GM12878 (cell line): ENCODE results near the gene OR4C11. TPM values are rescaled to one million over a fixed set of nuclear protein-coding genes. Genes with fewer than 3 reads are reported as not detected.
A peak's percentile ranks its signal among the peaks of the same experiment; 100 is the strongest.

Source experiments
- ATAC-seq: fragments of 200-7000 bp; cut with Tn5 transposase; 3 replicates; pipeline ENCODE4 v1.9.1; 2020; ENCODE audit warnings: mild to moderate bottlenecking, moderate library complexity
- BruUV-seq: library from RNA; stranded (reverse); fragments of 400-500 nt; replicated peaks from 2 replicates; lab custom pipeline; 2021; lab: Mats Ljungman, UMichigan
- CTCF ChIA-PET: fragments of 300-600 bp; sonication (Branson Sonifier 250); formaldehyde crosslinking; extraction: SDS; loops from one replicate; lab custom pipeline; 2021; ENCODE audit warnings: inconsistent platforms; lab: Yijun Ruan, JAX
- POLR2A ChIA-PET: fragments of 350-600 bp; formaldehyde crosslinking; extraction: SDS; loops from one replicate; lab custom pipeline; 2021; ENCODE audit warnings: inconsistent platforms; lab: Charles Lee
- RAD21 ChIA-PET: fragments of 300-600 bp; sonication (Branson Sonifier 250); formaldehyde crosslinking; loops from one replicate; lab custom pipeline; 2023; ENCODE audit warnings: antibody characterized with exemption; ENCODE audit not compliant: unreplicated experiment; lab: Charles Lee
- SMC1A ChIA-PET: fragments of 300-600 bp; sonication (Branson Sonifier 250); formaldehyde crosslinking; loops from one replicate; lab custom pipeline; 2023; ENCODE audit not compliant: unreplicated experiment, uncharacterized antibody; lab: Charles Lee
- DNase-seq: peaks from one replicate; pipeline ENCODE4 v3.0.0-alpha.2; 2011; ENCODE audit warnings: low read depth, low spot score
- FAIRE-seq: peaks from 3 replicates; lab custom pipeline; 2011; peaks lifted over from hg19 to GRCh38; lab: Jason Lieb, UNC
- H2AFZ ChIP-seq: 2 replicates; pipeline ENCODE4 v1.6.0; 2011; ENCODE audit warnings: low read depth, low read length, control low read depth; ENCODE audit not compliant: control insufficient read depth
- H3K27ac ChIP-seq: 2 replicates; pipeline ENCODE4 v1.5.1; 2011; ENCODE audit warnings: control low read depth; ENCODE audit not compliant: control insufficient read depth, insufficient read depth
- H3K27me3 ChIP-seq, 2 experiments: replicated peaks in 1 of 2; 2 replicates each; pipeline versions ENCODE4 v1.6.0 to v1.6.1; 2011; ENCODE audit warnings: low read length in 1 of 2; ENCODE audit not compliant: control insufficient read depth in 2 of 2, insufficient read depth in 2 of 2
- H3K36me3 ChIP-seq, 2 experiments: 2 replicates each; pipeline ENCODE4 v1.5.1; 2011; ENCODE audit warnings: low read length in 1 of 2; ENCODE audit not compliant: control insufficient read depth in 2 of 2, insufficient read depth in 2 of 2
- H3K4me1 ChIP-seq: 2 replicates; pipeline ENCODE4 v1.6.1; 2011; ENCODE audit warnings: mild to moderate bottlenecking, low read length, moderate library complexity, mixed read lengths; ENCODE audit not compliant: control insufficient read depth, insufficient read depth
- H3K4me2 ChIP-seq: 2 replicates; pipeline ENCODE4 v1.6.0; 2011; ENCODE audit warnings: control low read depth; ENCODE audit not compliant: control insufficient read depth, insufficient read depth
- H3K4me3 ChIP-seq: fragments of 200-600 bp; sonication (generic); 2 replicates; pipeline ENCODE4 v1.5.1; 2016
- H3K79me2 ChIP-seq: 2 replicates; pipeline ENCODE4 v1.6.0; 2011; ENCODE audit warnings: low read length; ENCODE audit not compliant: control insufficient read depth, insufficient read depth
- H3K9ac ChIP-seq: 2 replicates; pipeline ENCODE4 v1.8.0; 2011; ENCODE audit warnings: low read length, control low read depth, mixed read lengths; ENCODE audit not compliant: control insufficient read depth, insufficient read depth
- H3K9me3 ChIP-seq: replicated peaks from 3 replicates; pipeline ENCODE4 v1.5.1; 2011; ENCODE audit warnings: mild to moderate bottlenecking, low read length; ENCODE audit not compliant: control insufficient read depth, insufficient read depth
- H4K20me1 ChIP-seq: 2 replicates; pipeline ENCODE4 v1.6.0; 2011; ENCODE audit not compliant: control insufficient read depth, insufficient read depth
- ATF3 ChIP-seq: IDR thresholded peaks from 2 replicates; pipeline ENCODE4 v1.6.1; 2011; ENCODE audit warnings: low read depth, mild to moderate bottlenecking, low read length, moderate library complexity, borderline replicate concordance; ENCODE audit errors: extremely low read depth
- CBX5 ChIP-seq: sonication (generic); IDR thresholded peaks from 2 replicates; pipeline ENCODE4 v1.6.1; 2016; ENCODE audit warnings: low read depth, moderate library complexity, mild to moderate bottlenecking, inconsistent platforms
- CREM ChIP-seq: IDR thresholded peaks from 2 replicates; pipeline ENCODE4 v1.6.1; 2014; ENCODE audit warnings: antibody characterized with exemption, low read depth
- DPF2 ChIP-seq: fragments of 450-650 bp; IDR thresholded peaks from 2 replicates; pipeline ENCODE4 v1.6.1; 2017; ENCODE audit warnings: mild to moderate bottlenecking
- FOXM1 ChIP-seq: IDR thresholded peaks from 2 replicates; pipeline ENCODE4 v1.6.1; 2012; ENCODE audit warnings: low read depth, mild to moderate bottlenecking, inconsistent platforms, low read length, moderate library complexity
- GABPA ChIP-seq: IDR thresholded peaks from 2 replicates; pipeline ENCODE4 v1.6.1; 2014; ENCODE audit warnings: antibody characterized with exemption, low read depth, mild to moderate bottlenecking, inconsistent platforms
- KDM1A ChIP-seq: fragments of 200-600 bp; sonication (generic); IDR thresholded peaks from 2 replicates; pipeline ENCODE4 v1.6.1; 2016; ENCODE audit warnings: borderline replicate concordance
- KLF5 ChIP-seq: fragments of 450-650 bp; IDR thresholded peaks from 2 replicates; pipeline ENCODE4 v1.6.1; 2014; ENCODE audit warnings: mild to moderate bottlenecking; ENCODE audit not compliant: partially characterized antibody
- MTA3 ChIP-seq: IDR thresholded peaks from 2 replicates; pipeline ENCODE4 v1.6.1; 2012; ENCODE audit warnings: low read length, inconsistent platforms, borderline replicate concordance
- NFYA ChIP-seq: IDR thresholded peaks from 2 replicates; pipeline ENCODE4 v1.6.1; 2011; ENCODE audit warnings: low read depth, mild to moderate bottlenecking, low read length, improper control_type of control experiment, borderline replicate concordance
- NR2F1 ChIP-seq: fragments of 450-650 bp; conservative IDR thresholded peaks from 2 replicates; pipeline ENCODE4 v1.6.1; 2017; ENCODE audit warnings: mild to moderate bottlenecking
- POLR2AphosphoS2 ChIP-seq: IDR thresholded peaks from 2 replicates; pipeline ENCODE4 v1.6.1; 2011; ENCODE audit warnings: low read depth, mild to moderate bottlenecking, low read length, improper control_type of control experiment, moderate library complexity
- POLR2AphosphoS5 ChIP-seq: IDR thresholded peaks from 2 replicates; pipeline ENCODE4 v1.6.1; 2011; ENCODE audit warnings: mild to moderate bottlenecking, low read length, inconsistent platforms
- SMC3 ChIP-seq: IDR thresholded peaks from 2 replicates; pipeline ENCODE4 v1.6.1; 2011; ENCODE audit warnings: low read length, improper control_type of control experiment, borderline replicate concordance
- STAT1 ChIP-seq: fragments of 450-650 bp; conservative IDR thresholded peaks from 2 replicates; pipeline ENCODE4 v1.6.1; 2014; ENCODE audit warnings: antibody characterized with exemption, mild to moderate bottlenecking
- TCF3 ChIP-seq: IDR thresholded peaks from 2 replicates; pipeline ENCODE4 v1.6.1; 2012; ENCODE audit warnings: low read depth, mild to moderate bottlenecking, low read length, borderline replicate concordance; ENCODE audit not compliant: insufficient read depth
- USF1 ChIP-seq: IDR thresholded peaks from 2 replicates; pipeline ENCODE4 v1.6.1; 2011; ENCODE audit warnings: borderline replicate concordance, low read depth, mild to moderate bottlenecking, moderate library complexity, mixed read lengths, low read length; ENCODE audit not compliant: insufficient read depth; ENCODE audit errors: extremely low read length
- ZSCAN29 ChIP-seq: fragments of 450-650 bp; IDR thresholded peaks from 2 replicates; pipeline ENCODE4 v1.6.1; 2017; ENCODE audit warnings: mild to moderate bottlenecking, moderate library complexity
- ZZZ3 ChIP-seq: IDR thresholded peaks from 2 replicates; pipeline ENCODE4 v1.6.1; 2011; ENCODE audit warnings: low read depth; ENCODE audit not compliant: control insufficient read depth, insufficient read length
- whole genome bisulfite sequencing: methylation state at CpG from one replicate; pipeline ENCODE4 v1.1.6; 2016; ENCODE audit warnings: low lambda C conversion rate; ENCODE audit not compliant: insufficient replicate concordance, insufficient coverage; ENCODE audit errors: missing lambda C conversion rate; 5-methylcytosine and 5-hydroxymethylcytosine counted together
- in situ Hi-C: fragments of 300-500 bp; cut with MboI; formaldehyde crosslinking; loops from 9 replicates; pipeline ENCODE4 v1.14.3; 2018; ENCODE audit warnings: mixed read lengths
- intact Hi-C: fragments of 100-400 bp; cut with micrococcal nuclease; formaldehyde crosslinking; loops from one replicate; pipeline ENCODE4 v1.14.2; 2022; ENCODE audit not compliant: unreplicated experiment
- polyA plus RNA-seq, 11 experiments: library from polyadenylated mRNA; depleted of rRNA in 4 of 11; unstranded in 6 of 11; stranded (reverse) in 5 of 11; fragments of >200 nt; fragmentation: Nextera tagmentation in 4 of 11; fragmentation: Illumina TruSeq in 1 of 11; extraction: Ambion mirVana in 4 of 11; extraction: Trizol in 1 of 11; gene quantifications; 1 replicate in 1 of 11; 2 replicates in 10 of 11; pipeline versions ENCODE4 v1.2.1 to v1.2.3, GENCODE V29; 2011 to 2016; ENCODE audit warnings: inconsistent platforms in 2 of 11, missing spikeins in 2 of 11, low read depth in 1 of 11
- total RNA-seq, 4 experiments: library from RNA; depleted of rRNA in 3 of 4; stranded (reverse); fragments of >200 nt in 3 of 4; fragmentation: Illumina TruSeq in 1 of 4; extraction: Trizol in 1 of 4; gene quantifications; 2 replicates each; pipeline versions ENCODE4 v1.2.1 to v1.2.3, GENCODE V29; 2013 to 2021

The OR4C11 gene
- total and polyA plus RNA-seq, 10 of the 15 experiments (the other 5 are each of a cell fraction or from before 2014, with no cell fraction given) = not detected

- in situ Hi-C loops (no loop called here), intact Hi-C loops (no loop called here)
- Histone ChIP-seq H3K4me2 (no peak within 1 kb of the TSS), H4K20me1 (no peaks in the 10 kb centered on the region), H3K9me3 (no peaks in the 10 kb centered on the region), H3K4me1 (no peaks in the 10 kb centered on the region), H2AFZ (no peak within 1 kb of the TSS), H3K27ac (no peak within 1 kb of the TSS), H3K36me3 (no peaks in the 10 kb centered on the region), H3K79me2 (no peaks in the 10 kb centered on the region), H3K9ac (no peak within 1 kb of the TSS), H3K27me3 (no peaks in the 10 kb centered on the region), H3K4me3 (no peak within 1 kb of the TSS)
- FAIRE-seq (no peak), ATAC-seq (no peak), DNase-seq (no peak)
- ChIA-PET SMC1A (interaction anchor here (1.6 kb wide), 1 partner anchor 12 kb away, joined by 4 read pairs; the partner anchor contains the start of gene OR4S2), RAD21 (no interaction called here), CTCF (no interaction called here), POLR2A (no interaction called here)
- BruUV-seq = no TSS peak
- WGBS = 26% methylated on average over 3 of the region's 3 CpGs
- no peak for TF ChIP-seq KLF5
- TF ChIP-seq USF1 = no peak
- no peak for TF ChIP-seq GABPA
- no peak for TF ChIP-seq POLR2AphosphoS2
- TF ChIP-seq DPF2 = no peak
- TF ChIP-seq CREM = no peak
- no peak for TF ChIP-seq ZZZ3
- TF ChIP-seq NR2F1 = no peak
Observed at GRCh38 chr11:55634813-55635212, 27.4 kb upstream of the OR4C11 start, which contains the start of gene OR4P4. Gene OR4P4, plus strand, starts transcription at chr11:55635113.

GRCh38 chr11:55624531-55624930 is 17.1 kb upstream of the OR4C11 start:
- 82% methylated on average over 1 of the region's 1 CpG for WGBS
- intact Hi-C loops = no loop called here
- no peaks in the 10 kb centered on the region for H3K36me3 ChIP-seq
- POLR2A ChIA-PET = no interaction called here
- in situ Hi-C loops = no loop called here
- CTCF ChIA-PET = no interaction called here
- SMC1A ChIA-PET = no interaction called here
- H2AFZ ChIP-seq = no peak overlapping the region
- no peak overlapping the region for H3K4me3 ChIP-seq
- H3K4me2 ChIP-seq = no peak overlapping the region
- no peaks in the 10 kb centered on the region for H3K4me1 ChIP-seq
- H3K9me3 ChIP-seq = no peaks in the 10 kb centered on the region
- no peak overlapping the region for H3K9ac ChIP-seq
- RAD21 ChIA-PET = no interaction called here
- H3K79me2 ChIP-seq = no peaks in the 10 kb centered on the region
- BruUV-seq = no TSS peak
- DNase-seq (no peak), FAIRE-seq (no peak), ATAC-seq (0 out of 3 replicates have a peak, but pooled peaks have one; percentile 30)
- H3K27ac ChIP-seq = no peak overlapping the region
- H4K20me1 ChIP-seq = no peaks in the 10 kb centered on the region
- TF ChIP-seq ZSCAN29 (no peak), NFYA (no peak), TCF3 (no peak), SMC3 (no peak), KDM1A (no peak), FOXM1 (no peak), CBX5 (no peak), POLR2AphosphoS5 (no peak), STAT1 (no peak), ATF3 (no peak), MTA3 (no peak)
- H3K27me3 ChIP-seq = no peaks in the 10 kb centered on the region
